Gastrocnemius medialis (tissue), 4 donors: ENCODE measurements around the gene GAPVD1.

Source experiments
- POLR2A ChIP-seq, 2 donors: fragments of 450-650 bp; IDR thresholded peaks; one replicate each; pipeline ENCODE4 v1.6.1; 2017; ENCODE audit warnings: antibody characterized with exemption in 2 of 2, mild to moderate bottlenecking in 2 of 2, moderate library complexity in 2 of 2
- TF ChIP-seq, protein P1 (sequence below), 5 experiments: fragments of 450-650 bp in 3 of 5; fragments of 200-600 bp in 2 of 5; sonication (generic) in 2 of 5; IDR thresholded peaks in 4 of 5; conservative IDR thresholded peaks in 1 of 5; 1 replicate in 4 of 5; 2 replicates in 1 of 5; pipeline ENCODE4 v1.5.1; 2016 to 2019; ENCODE audit warnings: antibody characterized with exemption in 5 of 5, mild to moderate bottlenecking in 3 of 5, moderate library complexity in 3 of 5

DNA sequence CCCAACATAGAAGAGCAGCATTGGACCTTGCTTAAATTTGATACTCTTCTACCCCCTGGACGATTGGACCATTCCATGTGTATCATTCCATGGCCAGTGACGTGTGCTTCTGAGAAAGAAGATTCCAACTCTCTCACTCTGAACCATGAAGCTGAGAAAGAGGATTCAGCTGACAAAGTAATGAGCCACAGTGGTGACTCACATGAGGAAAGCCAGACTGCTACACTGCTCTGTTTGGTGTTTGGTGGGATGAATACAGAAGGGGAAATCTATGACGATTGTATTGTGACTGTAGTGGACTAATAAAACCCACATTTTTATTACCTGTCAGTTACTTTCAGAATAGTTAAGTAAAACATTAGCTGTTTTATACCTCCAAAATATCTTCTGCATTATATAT, 27.9 kb upstream of the GAPVD1 start:
- no peak for TF ChIP-seq POLR2A (IDR thresholded peaks at IDR 0.05)
- TF ChIP-seq, protein P1, sequence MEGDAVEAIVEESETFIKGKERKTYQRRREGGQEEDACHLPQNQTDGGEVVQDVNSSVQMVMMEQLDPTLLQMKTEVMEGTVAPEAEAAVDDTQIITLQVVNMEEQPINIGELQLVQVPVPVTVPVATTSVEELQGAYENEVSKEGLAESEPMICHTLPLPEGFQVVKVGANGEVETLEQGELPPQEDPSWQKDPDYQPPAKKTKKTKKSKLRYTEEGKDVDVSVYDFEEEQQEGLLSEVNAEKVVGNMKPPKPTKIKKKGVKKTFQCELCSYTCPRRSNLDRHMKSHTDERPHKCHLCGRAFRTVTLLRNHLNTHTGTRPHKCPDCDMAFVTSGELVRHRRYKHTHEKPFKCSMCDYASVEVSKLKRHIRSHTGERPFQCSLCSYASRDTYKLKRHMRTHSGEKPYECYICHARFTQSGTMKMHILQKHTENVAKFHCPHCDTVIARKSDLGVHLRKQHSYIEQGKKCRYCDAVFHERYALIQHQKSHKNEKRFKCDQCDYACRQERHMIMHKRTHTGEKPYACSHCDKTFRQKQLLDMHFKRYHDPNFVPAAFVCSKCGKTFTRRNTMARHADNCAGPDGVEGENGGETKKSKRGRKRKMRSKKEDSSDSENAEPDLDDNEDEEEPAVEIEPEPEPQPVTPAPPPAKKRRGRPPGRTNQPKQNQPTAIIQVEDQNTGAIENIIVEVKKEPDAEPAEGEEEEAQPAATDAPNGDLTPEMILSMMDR (IDR thresholded peaks at IDR 0.05 in 4 of 5, conservative IDR thresholded peaks at IDR 0.05 in 1 of 5): no peak
